Neural progenitor cell (in vitro differentiated cells): Measurements from ENCODE around the gene HPS6. TPM values are rescaled to one million over a fixed set of nuclear protein-coding genes. Genes with fewer than 3 reads are reported as not detected.

Experiments used
- DNase-seq: peaks from one replicate; pipeline ENCODE4 v3.0.0-alpha.2; 2016; ENCODE audit warnings: low spot score
- H2AFZ ChIP-seq: fragments of 200-600 bp; sonication (generic); replicated peaks from 2 replicates; pipeline ENCODE4 v1.6.1; 2016; ENCODE audit warnings: antibody characterized with exemption
- H3F3A ChIP-seq: fragments of 200-600 bp; sonication (generic); 2 replicates; pipeline ENCODE4 v1.6.1; 2016; ENCODE audit warnings: antibody characterized with exemption, low read depth
- H3K27ac ChIP-seq: fragments of 200-600 bp; sonication (generic); 2 replicates; pipeline ENCODE4 v1.5.1; 2016; ENCODE audit warnings: mild to moderate bottlenecking
- H3K27me3 ChIP-seq: fragments of 200-600 bp; sonication (generic); 2 replicates; pipeline ENCODE4 v1.6.1; 2016; ENCODE audit warnings: mild to moderate bottlenecking, moderate library complexity
- H3K36me3 ChIP-seq: fragments of 200-600 bp; sonication (generic); 2 replicates; pipeline ENCODE4 v1.5.1; 2016
- H3K4me1 ChIP-seq: fragments of 200-600 bp; sonication (generic); 2 replicates; pipeline ENCODE4 v1.6.1; 2016; ENCODE audit warnings: mixed run types
- H3K4me2 ChIP-seq: fragments of 200-600 bp; sonication (generic); 2 replicates; pipeline ENCODE4 v1.6.1; 2016
- H3K4me3 ChIP-seq: fragments of 200-600 bp; sonication (generic); 2 replicates; pipeline ENCODE4 v1.5.1; 2016
- H3K79me2 ChIP-seq: fragments of 200-600 bp; sonication (generic); 2 replicates; pipeline ENCODE4 v1.6.1; 2016; ENCODE audit warnings: low read depth
- H3K9ac ChIP-seq: fragments of 200-600 bp; sonication (generic); 2 replicates; pipeline ENCODE4 v1.6.1; 2016
- H3K9me3 ChIP-seq: fragments of 200-600 bp; sonication (generic); 2 replicates; pipeline ENCODE4 v1.5.1; 2016; ENCODE audit warnings: low read depth
- H4K20me1 ChIP-seq: fragments of 200-600 bp; sonication (generic); 2 replicates; pipeline ENCODE4 v1.6.1; 2016; ENCODE audit warnings: low read depth
- H3K27ac Mint-ChIP-seq: 3 replicates; pipeline ENCODE4 v1.8.0; 2021; ENCODE audit warnings: mixed read lengths
- H3K27me3 Mint-ChIP-seq: 2 replicates; pipeline ENCODE4 v1.8.0; 2022; ENCODE audit warnings: low read depth, mild to moderate bottlenecking, inconsistent platforms, moderate library complexity, mixed read lengths; ENCODE audit not compliant: insufficient read depth
- H3K36me3 Mint-ChIP-seq: 3 replicates; pipeline ENCODE4 v1.8.0; 2021; ENCODE audit warnings: mixed read lengths
- H3K4me1 Mint-ChIP-seq: 3 replicates; pipeline ENCODE4 v1.8.0; 2021; ENCODE audit warnings: mixed read lengths
- H3K4me3 Mint-ChIP-seq: 3 replicates; pipeline ENCODE4 v1.8.0; 2021; ENCODE audit warnings: mild to moderate bottlenecking, moderate library complexity, mixed read lengths
- H3K9me3 Mint-ChIP-seq: 3 replicates; pipeline ENCODE4 v1.8.0; 2020; ENCODE audit warnings: mixed read lengths
- CTCF ChIP-seq: fragments of 200-600 bp; sonication (generic); IDR thresholded peaks from 2 replicates; pipeline ENCODE4 v1.5.1; 2017; ENCODE audit warnings: antibody characterized with exemption, mild to moderate bottlenecking
- EZH2 ChIP-seq: fragments of 200-600 bp; sonication (generic); IDR thresholded peaks from 2 replicates; pipeline ENCODE4 v1.6.1; 2017; ENCODE audit warnings: antibody characterized with exemption, mild to moderate bottlenecking, moderate library complexity
- EZH2phosphoT487 ChIP-seq: fragments of 200-600 bp; sonication (generic); IDR thresholded peaks from 2 replicates; pipeline ENCODE4 v1.6.1; 2017; ENCODE audit warnings: antibody characterized with exemption
- total RNA-seq: library from RNA; depleted of rRNA; stranded (reverse); fragments of >200 nt; gene quantifications from 2 replicates; pipeline ENCODE4 v1.2.3, GENCODE V29; 2015; ENCODE audit warnings: low replicate concordance

HPS6 gene
- total RNA-seq = 7.2 and 22.8 TPM in 2 replicates

GRCh38 chr10:102064868-102065560 lies at the start of gene HPS6:
Gene HPS6, plus strand, starts transcription at chr10:102065349. Its CDS starts 126 bp downstream, at chr10:102065475.
- Histone ChIP-seq H3K4me1 (peaks cover 8% of the 10 kb centered on the region), H3K9ac (peak within 1 kb of the TSS; percentile 40), H3K27ac (no peak within 1 kb of the TSS), H3K36me3 (no peaks in the 10 kb centered on the region), H3F3A (peaks cover 17% of the 10 kb centered on the region), H3K4me2 (peak within 1 kb of the TSS; percentile 97), H4K20me1 (peaks cover 19% of the 10 kb centered on the region), H3K9me3 (no peaks in the 10 kb centered on the region), H2AFZ (peak within 1 kb of the TSS; percentile 75), H3K79me2 (peaks cover 13% of the 10 kb centered on the region), H3K4me3 (peak within 1 kb of the TSS; percentile 77), H3K27me3 (peaks cover 14% of the 10 kb centered on the region)
- Mint-ChIP-seq H3K9me3 (no peaks in the 10 kb centered on the region), H3K4me1 (peaks cover 6% of the 10 kb centered on the region), H3K4me3 (peak within 1 kb of the TSS; percentile 90), H3K36me3 (peaks cover 2% of the 10 kb centered on the region), H3K27ac (no peak within 1 kb of the TSS), H3K27me3 (peaks cover 16% of the 10 kb centered on the region)
- DNase-seq = peak; percentile 85
- TF ChIP-seq CTCF (no peak), EZH2 (peak; percentile 53)

- no peaks in the 10 kb centered on the region for H4K20me1 ChIP-seq
- H3K9ac ChIP-seq = no peak overlapping the region
- no peaks in the 10 kb centered on the region for H3K36me3 ChIP-seq
- no peak for TF ChIP-seq EZH2phosphoT487
- TF ChIP-seq EZH2 = no peak
- no peak for TF ChIP-seq CTCF
- H3K79me2 ChIP-seq = no peaks in the 10 kb centered on the region
- no peak overlapping the region for H2AFZ ChIP-seq
- H3K27me3 Mint-ChIP-seq = no peaks in the 10 kb centered on the region
- H3K27ac Mint-ChIP-seq = no peak overlapping the region
- DNase-seq = no peak
- no peaks in the 10 kb centered on the region for H3K4me1 ChIP-seq
- H3K4me3 ChIP-seq = no peak overlapping the region
- no peaks in the 10 kb centered on the region for H3K27me3 ChIP-seq
- no peaks in the 10 kb centered on the region for H3F3A ChIP-seq
- no peaks in the 10 kb centered on the region for H3K4me1 Mint-ChIP-seq
- no peak overlapping the region for H3K27ac ChIP-seq
- no peaks in the 10 kb centered on the region for H3K9me3 Mint-ChIP-seq
- no peak overlapping the region for H3K4me3 Mint-ChIP-seq
- no peaks in the 10 kb centered on the region for H3K9me3 ChIP-seq
- peaks cover 6% of the 10 kb centered on the region for H3K36me3 Mint-ChIP-seq
- H3K4me2 ChIP-seq = no peak overlapping the region
These were observed 48.7 kb upstream of the HPS6 start for GRCh38 chr10:102016416-102016815.

GRCh38 chr10:102017295-102017694 lies 47.9 kb upstream of the HPS6 start:
- H3K27ac ChIP-seq = no peak overlapping the region
- TF ChIP-seq EZH2 (no peak), CTCF (no peak), EZH2phosphoT487 (no peak)

More at GRCh38 chr10:102017295-102017694, 47.9 kb upstream of the HPS6 start:
- H3K4me2 ChIP-seq = no peak overlapping the region
- Mint-ChIP-seq H3K36me3 (peaks cover 9% of the 10 kb centered on the region), H3K4me1 (no peaks in the 10 kb centered on the region), H3K9me3 (peaks cover 2% of the 10 kb centered on the region), H3K27me3 (peaks cover 2% of the 10 kb centered on the region), H3K27ac (no peak overlapping the region), H3K4me3 (no peak overlapping the region)
- H3K79me2 ChIP-seq = no peaks in the 10 kb centered on the region
- no peaks in the 10 kb centered on the region for H3F3A ChIP-seq
- no peak overlapping the region for H2AFZ ChIP-seq
- DNase-seq = no peak
- H3K27me3 ChIP-seq = no peaks in the 10 kb centered on the region
- H4K20me1 ChIP-seq = no peaks in the 10 kb centered on the region
- H3K4me1 ChIP-seq = no peaks in the 10 kb centered on the region
- no peak overlapping the region for H3K4me3 ChIP-seq
- no peaks in the 10 kb centered on the region for H3K9me3 ChIP-seq
- H3K36me3 ChIP-seq = peaks cover 5% of the 10 kb centered on the region
- no peak overlapping the region for H3K9ac ChIP-seq
